Thyroid gland (tissue), 4 donors: ENCODE data around the gene RNU1-1. TPM values are rescaled to one million over a fixed set of nuclear protein-coding genes. Genes with fewer than 3 reads are reported as not detected.
"Not testable (repeated sequence)": the region's sequence is repeated elsewhere in the genome, so short reads cannot be mapped to it uniquely, and the experiment has no call there.

Experiments
- DNase-seq, 2 donors: peaks; one replicate each; pipeline ENCODE4 v3.0.0-alpha.2; 2019
- H3K27ac ChIP-seq, 3 donors: fragments of 200-600 bp; sonication (generic); 1 replicate in 2 of 3; 2 replicates in 1 of 3; pipeline ENCODE4 v1.5.1; 2016 to 2019; ENCODE audit warnings: mild to moderate bottlenecking in 1 of 3, moderate library complexity in 1 of 3
- H3K27me3 ChIP-seq: fragments of 200-600 bp; sonication (generic); one replicate; pipeline ENCODE4 v1.5.1; 2019
- H3K36me3 ChIP-seq, 2 donors: fragments of 200-600 bp; sonication (generic); one replicate each; pipeline ENCODE4 v1.5.1; 2016 to 2019
- H3K4me1 ChIP-seq, 2 donors: fragments of 200-600 bp; sonication (generic); one replicate each; pipeline ENCODE4 v1.5.1; 2017 to 2019
- H3K4me3 ChIP-seq, 3 donors: fragments of 200-600 bp; sonication (generic); replicated peaks in 1 of 3; 1 replicate in 2 of 3; 2 replicates in 1 of 3; pipeline ENCODE4 v1.5.1; 2016; ENCODE audit warnings: mild to moderate bottlenecking in 1 of 3
- H3K9me3 ChIP-seq: fragments of 200-600 bp; sonication (generic); one replicate; pipeline ENCODE4 v1.5.1; 2017
- POLR2A ChIP-seq, 2 donors: fragments of 450-650 bp; IDR thresholded peaks; one replicate each; pipeline ENCODE4 v1.6.1; 2017; ENCODE audit warnings: antibody characterized with exemption in 2 of 2, mild to moderate bottlenecking in 2 of 2, moderate library complexity in 1 of 2
- WGBS, 2 donors: methylation state at CpG; one replicate each; pipeline ENCODE4 v1.1.5; 2017; 5-methylcytosine and 5-hydroxymethylcytosine counted together
- intact Hi-C: fragments of 100-400 bp; cut with DNase I; formaldehyde crosslinking; loops from one replicate; pipeline ENCODE4 v1.15.1; 2023
- total RNA-seq, 4 donors: library from RNA; depleted of rRNA; stranded (reverse); fragments of >200 nt; gene quantifications; one replicate each; pipeline ENCODE4 v1.2.3, GENCODE V29; 2016
- TF ChIP-seq, protein P1 (sequence below), 6 experiments: fragments of 200-600 bp in 3 of 6; fragments of 450-650 bp in 3 of 6; sonication (generic) in 3 of 6; IDR thresholded peaks; one replicate each; pipeline ENCODE4 v1.5.1; 2016 to 2019; ENCODE audit warnings: antibody characterized with exemption in 6 of 6, mild to moderate bottlenecking in 2 of 6, inconsistent platforms in 1 of 6, moderate library complexity in 1 of 6

Gene RNU1-1
- total RNA-seq, 4 donors from 2014 or later: under 0.01 TPM

DNA sequence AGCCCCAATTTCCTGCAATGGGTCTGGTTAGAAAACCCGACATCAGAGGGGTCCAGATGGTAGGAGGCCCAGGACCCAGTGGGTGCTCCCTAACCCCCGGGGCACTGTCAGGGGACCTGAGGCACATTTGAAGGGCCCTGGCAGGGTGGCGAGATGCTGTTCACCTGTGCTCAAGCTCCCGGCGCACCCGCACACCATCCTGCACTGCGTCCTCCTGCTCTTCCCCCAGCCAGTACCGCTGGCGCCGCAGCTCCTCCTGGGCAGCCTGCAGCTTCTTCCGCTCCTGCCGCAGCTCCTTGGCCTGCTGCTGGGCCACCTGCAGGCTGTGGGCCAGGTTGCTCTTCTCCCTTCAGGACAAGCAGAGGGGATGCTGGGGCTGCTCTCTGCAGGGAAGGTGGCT lies 36.0 kb downstream of the RNU1-1 start:
- Histone ChIP-seq H3K4me1 (no peaks in the 10 kb centered on the region), H3K27ac (no peak overlapping the region), H3K9me3 (no peaks in the 10 kb centered on the region), H3K36me3 (peaks cover 4 to 41% of the 10 kb centered on the region in 2 donors), H3K4me3 (no peak overlapping the region), H3K27me3 (no peaks in the 10 kb centered on the region)
- TF ChIP-seq, protein P1, sequence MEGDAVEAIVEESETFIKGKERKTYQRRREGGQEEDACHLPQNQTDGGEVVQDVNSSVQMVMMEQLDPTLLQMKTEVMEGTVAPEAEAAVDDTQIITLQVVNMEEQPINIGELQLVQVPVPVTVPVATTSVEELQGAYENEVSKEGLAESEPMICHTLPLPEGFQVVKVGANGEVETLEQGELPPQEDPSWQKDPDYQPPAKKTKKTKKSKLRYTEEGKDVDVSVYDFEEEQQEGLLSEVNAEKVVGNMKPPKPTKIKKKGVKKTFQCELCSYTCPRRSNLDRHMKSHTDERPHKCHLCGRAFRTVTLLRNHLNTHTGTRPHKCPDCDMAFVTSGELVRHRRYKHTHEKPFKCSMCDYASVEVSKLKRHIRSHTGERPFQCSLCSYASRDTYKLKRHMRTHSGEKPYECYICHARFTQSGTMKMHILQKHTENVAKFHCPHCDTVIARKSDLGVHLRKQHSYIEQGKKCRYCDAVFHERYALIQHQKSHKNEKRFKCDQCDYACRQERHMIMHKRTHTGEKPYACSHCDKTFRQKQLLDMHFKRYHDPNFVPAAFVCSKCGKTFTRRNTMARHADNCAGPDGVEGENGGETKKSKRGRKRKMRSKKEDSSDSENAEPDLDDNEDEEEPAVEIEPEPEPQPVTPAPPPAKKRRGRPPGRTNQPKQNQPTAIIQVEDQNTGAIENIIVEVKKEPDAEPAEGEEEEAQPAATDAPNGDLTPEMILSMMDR (IDR thresholded peaks at IDR 0.05): no peak
- no peak for TF ChIP-seq POLR2A (IDR thresholded peaks at IDR 0.05)
- no peak for DNase-seq
- intact Hi-C loops: no loop called here
- 96 to 98% methylated on average over 11 to 12 of the region's 12 CpGs for WGBS, 2 donors

- intact Hi-C loops, H3K27me3 ChIP-seq, H3K4me1 ChIP-seq, H3K4me3 ChIP-seq, DNase-seq, H3K27ac ChIP-seq, H3K9me3 ChIP-seq: not testable (repeated sequence)
- WGBS, 2 donors: 94 to 98% methylated on average over 19 to 21 of the region's 29 CpGs
- peaks cover 7 to 42% of the 10 kb centered on the region in 2 donors for H3K36me3 ChIP-seq
These were observed 38.0 kb downstream of the RNU1-1 start for GRCh38 chr1:16475771-16476770.

- H3K4me1 ChIP-seq, H3K9me3 ChIP-seq, H3K4me3 ChIP-seq, H3K27ac ChIP-seq, H3K27me3 ChIP-seq, DNase-seq, intact Hi-C loops: not testable (repeated sequence)
- peaks cover 7 to 35% of the 10 kb centered on the region in 2 donors for H3K36me3 ChIP-seq
- WGBS, 2 donors: 96 to 98% methylated on average over 2 of the region's 2 CpGs
These were observed 39.2 kb downstream of the RNU1-1 start for GRCh38 chr1:16474891-16475290.

DNA sequence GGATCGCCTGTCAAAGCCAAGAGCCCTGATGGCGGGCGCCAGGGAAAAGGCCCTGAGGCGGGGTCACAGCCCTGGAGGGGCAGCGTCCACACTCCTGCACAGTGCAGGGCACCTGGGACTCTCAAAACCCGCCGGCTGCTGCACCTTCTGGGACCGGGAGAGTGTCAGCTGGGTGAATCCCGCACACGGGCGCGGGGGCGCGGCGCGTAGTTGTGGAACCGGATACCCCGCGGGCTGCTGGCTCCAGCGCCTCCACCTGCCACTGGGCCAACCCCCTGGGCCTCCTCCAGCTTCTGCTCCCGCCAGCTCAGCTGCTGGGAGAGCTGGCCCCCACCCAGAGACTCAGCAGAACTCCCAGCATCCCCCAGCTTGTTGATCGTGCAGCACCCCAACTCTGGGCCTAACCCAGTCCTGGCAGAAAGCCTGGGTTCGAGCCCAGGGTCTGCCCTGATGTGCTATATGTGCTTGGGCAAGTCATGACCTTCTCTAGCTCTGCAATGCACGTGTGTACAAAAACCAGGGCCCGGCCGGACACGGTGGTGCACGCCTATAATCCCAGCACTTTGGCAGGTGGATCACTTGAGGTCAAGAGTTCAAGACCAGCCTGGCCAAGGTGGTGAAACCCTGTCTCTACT lies 39.8 kb downstream of the RNU1-1 start:
- Histone ChIP-seq H3K27me3 (no peaks in the 10 kb centered on the region), H3K36me3 (peaks cover 7 to 31% of the 10 kb centered on the region in 2 donors), H3K9me3 (no peaks in the 10 kb centered on the region), H3K4me1 (no peaks in the 10 kb centered on the region), H3K4me3 (no peak overlapping the region), H3K27ac (no peak overlapping the region)
- WGBS, 2 donors: 95 to 98% methylated on average over 7 to 28 of the region's 28 CpGs
- intact Hi-C loops: no loop called here
- no peak for DNase-seq
- TF ChIP-seq, protein P1 (IDR thresholded peaks at IDR 0.05): no peak
- TF ChIP-seq POLR2A (IDR thresholded peaks at IDR 0.05): no peak

DNA sequence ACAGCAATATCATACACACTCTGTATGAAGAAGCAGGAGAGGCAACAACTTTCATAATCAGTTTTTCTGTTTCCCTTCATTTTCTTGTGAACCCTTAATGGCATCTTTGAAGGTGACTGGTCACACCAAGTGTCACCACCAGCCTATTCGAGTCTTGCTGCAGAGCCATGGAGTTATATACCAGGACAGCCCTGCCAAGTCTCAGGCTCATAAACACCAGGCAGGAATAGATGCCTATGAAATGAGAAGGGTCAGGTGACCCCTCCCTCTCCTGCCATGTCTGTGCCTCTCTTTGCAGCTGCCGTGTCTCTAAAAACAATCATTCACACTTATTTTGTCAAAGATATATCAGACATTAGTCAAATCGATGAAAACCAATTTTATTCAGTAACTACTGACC lies 45.5 kb downstream of the RNU1-1 start:
- DNase-seq: no peak
- Histone ChIP-seq H3K27ac (no peak overlapping the region), H3K4me1 (no peaks in the 10 kb centered on the region), H3K36me3 (peaks cover 3 to 8% of the 10 kb centered on the region in 2 donors), H3K4me3 (no peak overlapping the region), H3K9me3 (no peaks in the 10 kb centered on the region), H3K27me3 (no peaks in the 10 kb centered on the region)
- TF ChIP-seq POLR2A (IDR thresholded peaks at IDR 0.05): no peak
- TF ChIP-seq, protein P1 (IDR thresholded peaks at IDR 0.05): no peak
- WGBS, 2 donors: 81 to 97% methylated on average over 3 of the region's 3 CpGs
- intact Hi-C loops: no loop called here
